ENCODE results near the gene CFAP157.

DNA sequence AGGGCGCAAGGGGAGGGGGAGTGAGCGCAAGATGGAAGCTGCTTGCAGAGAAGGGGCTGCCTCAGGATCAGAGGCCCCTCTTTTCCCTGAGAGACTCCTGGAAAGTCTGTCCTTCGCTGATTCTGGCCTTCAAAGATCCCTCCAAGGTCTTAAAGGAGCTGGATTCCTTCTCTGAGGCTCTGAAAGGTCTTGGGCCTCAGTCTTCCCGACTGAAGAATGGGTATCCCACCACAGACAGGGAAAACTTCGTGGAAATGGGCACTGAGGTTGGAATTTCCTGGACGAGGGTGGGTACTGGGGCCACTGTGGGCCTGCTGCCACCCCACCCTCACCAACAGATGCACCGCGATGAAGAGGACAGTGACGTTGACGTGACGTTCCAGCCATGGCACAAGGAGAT is 5.6 kb downstream of the CFAP157 start:
- no peak for TF ChIP-seq CTCF (IDR thresholded peaks at IDR 0.05)
- no peak for TF ChIP-seq EP300 (IDR thresholded peaks at IDR 0.05)
- TF ChIP-seq POLR2A (IDR thresholded peaks at IDR 0.05) = no peak

Measured in stomach (tissue), 4 donors.